Left kidney (tissue), 2 donors: ENCODE measurements around the gene BRIX1. TPM values are rescaled to one million over a fixed set of nuclear protein-coding genes. Genes with fewer than 3 reads are reported as not detected.
"Not testable (repeated sequence)": the region's sequence is repeated elsewhere in the genome, so short reads cannot be mapped to it uniquely, and the experiment has no call there.

Experiments
- DNase-seq: peaks from one replicate; pipeline ENCODE4 v3.0.0-alpha.2; 2013
- polyA plus RNA-seq: library from polyadenylated mRNA; unstranded; fragments of 120-200 nt; gene quantifications from one replicate; pipeline ENCODE4 v1.2.1, GENCODE V29; 2013; ENCODE audit not compliant: insufficient read length

Gene BRIX1
- polyA plus RNA-seq, 1 donor = 57.2 TPM

GRCh38 chr5:34959323-34959722 is 43.8 kb downstream of the BRIX1 start:
- no peak for DNase-seq

- DNase-seq = no peak
These were observed 52.0 kb downstream of the BRIX1 start for GRCh38 chr5:34967540-34967939.

GRCh38 chr5:34968258-34968657 is 52.7 kb downstream of the BRIX1 start:
- DNase-seq = no peak

- no peak for DNase-seq
These were observed 55.0 kb downstream of the BRIX1 start for GRCh38 chr5:34970552-34970951.

GRCh38 chr5:34971655-34972054 is 56.1 kb downstream of the BRIX1 start:
- DNase-seq = not testable (repeated sequence)

Other genes starting within 250 kb of the BRIX1 start
- gene TTC23L, start 76.5 kb upstream of the BRIX1 start, polyA plus RNA-seq = 5.0 TPM
- 43.0 TPM for gene RAD1, start 207 bp upstream of the BRIX1 start, polyA plus RNA-seq
- gene DNAJC21, start 13.8 kb downstream of the BRIX1 start, polyA plus RNA-seq = 91.7 TPM
- gene AGXT2, start 132.2 kb downstream of the BRIX1 start, polyA plus RNA-seq = 45.6 TPM